ENCODE measurements around the gene RBM15B.

RBM15B gene

DNA sequence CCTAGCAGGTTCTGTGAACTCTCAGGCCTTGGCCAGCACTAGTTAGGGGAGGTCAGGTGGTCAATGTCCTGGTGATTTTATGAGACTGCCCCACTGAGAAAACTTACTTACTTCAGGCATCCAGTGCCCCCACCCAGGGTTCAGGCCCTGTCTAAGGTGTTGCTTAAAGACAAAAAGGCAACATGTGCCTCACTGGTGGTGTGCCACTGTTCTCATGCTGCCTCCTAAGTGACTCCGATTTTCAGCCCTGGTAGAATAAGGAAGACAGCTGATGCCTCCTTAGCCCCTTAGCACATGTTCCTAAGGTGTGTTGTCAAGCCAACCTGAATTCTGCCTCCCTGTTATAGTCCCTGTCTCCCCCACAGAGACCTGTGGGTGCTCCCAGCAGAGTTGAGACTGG is 5.3 kb downstream of the RBM15B start:
- TF ChIP-seq CTCF (IDR thresholded peaks at IDR 0.05; ENCODE audit: control insufficient read depth, insufficient read depth, low read depth, low read length, missing control alignments) = no peak
- no peak overlapping the region for H3K4me3 ChIP-seq (ENCODE audit: control insufficient read depth, low read depth, low read length)
- DNase-seq (ENCODE audit: low read depth) = no peak

- no peak overlapping the region for H3K4me3 ChIP-seq (ENCODE audit: control insufficient read depth, low read depth, low read length)
- DNase-seq (ENCODE audit: low read depth) = no peak
- no peak for TF ChIP-seq CTCF (IDR thresholded peaks at IDR 0.05; ENCODE audit: control insufficient read depth, insufficient read depth, low read depth, low read length, missing control alignments)
Observed at GRCh38 chr3:51397392-51397791, 6.3 kb downstream of the RBM15B start.

- DNase-seq (ENCODE audit: low read depth) = no peak
- no peak overlapping the region for H3K4me3 ChIP-seq (ENCODE audit: control insufficient read depth, low read depth, low read length)
- no peak for TF ChIP-seq CTCF (IDR thresholded peaks at IDR 0.05; ENCODE audit: control insufficient read depth, insufficient read depth, low read depth, low read length, missing control alignments)
Observed at GRCh38 chr3:51398595-51399310, 7.7 kb downstream of the RBM15B start.

- no peak for DNase-seq (ENCODE audit: low read depth)
- TF ChIP-seq CTCF (IDR thresholded peaks at IDR 0.05; ENCODE audit: control insufficient read depth, insufficient read depth, low read depth, low read length, missing control alignments) = no peak
Observed at GRCh38 chr3:51400166-51400565, 9.1 kb downstream of the RBM15B start.

DNA sequence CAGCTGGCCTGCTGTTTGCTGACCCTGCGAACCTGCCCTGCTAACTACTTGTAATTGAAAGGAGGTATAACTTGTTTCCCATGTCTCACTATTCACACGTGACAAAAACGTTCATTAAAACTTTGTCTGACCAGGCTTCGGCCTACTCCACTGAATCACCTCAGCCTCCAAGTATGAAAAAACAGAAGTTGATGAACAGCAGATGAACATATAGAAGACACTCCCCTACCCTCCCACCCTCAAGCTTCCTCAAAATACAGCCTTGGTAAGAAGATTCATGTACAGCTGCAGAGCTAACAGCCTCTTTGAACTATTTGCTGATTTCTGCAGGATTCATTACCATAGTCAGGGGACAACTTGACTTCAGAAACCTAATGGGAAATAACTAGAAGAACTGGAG is 10.7 kb downstream of the RBM15B start:
- no peak overlapping the region for H3K4me3 ChIP-seq (ENCODE audit: control insufficient read depth, low read depth, low read length)
- no peak for DNase-seq (ENCODE audit: low read depth)
- no peak for TF ChIP-seq CTCF (IDR thresholded peaks at IDR 0.05; ENCODE audit: control insufficient read depth, insufficient read depth, low read depth, low read length, missing control alignments)

More at GRCh38 chr3:51400166-51400565, 9.1 kb downstream of the RBM15B start:
- no peak overlapping the region for H3K4me3 ChIP-seq (ENCODE audit: control insufficient read depth, low read depth, low read length)

GRCh38 chr3:51403675-51404074 is 12.6 kb downstream of the RBM15B start:
- DNase-seq (ENCODE audit: low read depth) = no peak
- no peak overlapping the region for H3K4me3 ChIP-seq (ENCODE audit: control insufficient read depth, low read depth, low read length)
- TF ChIP-seq CTCF (IDR thresholded peaks at IDR 0.05; ENCODE audit: control insufficient read depth, insufficient read depth, low read depth, low read length, missing control alignments) = no peak
